ENCODE data around the gene LRTM2. TPM values are rescaled to one million over a fixed set of nuclear protein-coding genes. Genes with fewer than 3 reads are reported as not detected.

LRTM2 gene
- total RNA-seq, 1 experiment from 2014 or later: 0.07 TPM

GRCh38 chr12:1880153-1880845 is 59.9 kb downstream of the LRTM2 start:
- Histone ChIP-seq H3K36me3 (ENCODE audit: control insufficient read depth in 1 of 2, insufficient read depth in 2 of 2, low read length in 2 of 2) (no peaks in the 10 kb centered on the region), H3K4me1 (ENCODE audit: control insufficient read depth in 1 of 2, insufficient read depth in 2 of 2, low read length in 2 of 2) (no peaks in the 10 kb centered on the region), H3K9me2 (ENCODE audit: insufficient read depth) (no peaks in the 10 kb centered on the region), H3K27ac (ENCODE audit: low read depth, low read length) (no peak overlapping the region), H3K4me3 (replicated peaks in 1 of 2; ENCODE audit: low read depth in 1 of 2, low read length in 2 of 2) (no peak overlapping the region), H2AFZ (ENCODE audit: low read depth, low read length, poor library complexity, severe bottlenecking) (no peak overlapping the region), H3K79me2 (ENCODE audit: insufficient read depth, low read length) (no peaks in the 10 kb centered on the region), H3K9ac (ENCODE audit: low read length) (no peak overlapping the region), H3K4me2 (ENCODE audit: low read length) (no peak overlapping the region), H4K20me1 (ENCODE audit: insufficient read depth) (no peaks in the 10 kb centered on the region), H3K9me3 (ENCODE audit: control insufficient read depth in 1 of 2, insufficient read depth in 1 of 2, low read depth in 1 of 2, low read length in 2 of 2) (no peaks in the 10 kb centered on the region), H3K27me3 (ENCODE audit: insufficient read depth, low read length) (peaks cover 10% of the 10 kb centered on the region; the same call in 1 of the 2 replicates)
- ChIA-PET POLR2A (no interaction called here), RAD21 (ENCODE audit: low non-redundant PET in 1 of 2, low total read pairs in 2 of 2, uncharacterized antibody in 2 of 2, unreplicated experiment in 2 of 2) (no interaction called here), CTCF (no interaction called here)
- no peak for TF ChIP-seq POLR2A (IDR thresholded peaks at IDR 0.05; ENCODE audit: borderline replicate concordance, extremely low read depth, insufficient read depth, insufficient read length)
- no peak for TF ChIP-seq SRF (IDR thresholded peaks at IDR 0.05; ENCODE audit: low read depth)
- no peak for TF ChIP-seq RAD21 (IDR thresholded peaks at IDR 0.05; ENCODE audit: low read depth)
- no peak for TF ChIP-seq POLR2AphosphoS5 (IDR thresholded peaks at IDR 0.05; ENCODE audit: low read depth, low read length)
- no peak for TF ChIP-seq ZBTB33 (IDR thresholded peaks at IDR 0.05; ENCODE audit: extremely low read depth, insufficient replicate concordance, low read length)
- no peak for TF ChIP-seq ZFX (IDR thresholded peaks at IDR 0.05)
- TF ChIP-seq SIN3A (IDR thresholded peaks at IDR 0.05; ENCODE audit: low read depth): no peak
- TF ChIP-seq CTCF (IDR thresholded peaks at IDR 0.05 in 2 of 3, conservative IDR thresholded peaks at IDR 0.05 in 1 of 3; ENCODE audit: borderline replicate concordance in 1 of 3, insufficient read depth in 1 of 3, low read depth in 2 of 3, low read length in 2 of 3): no peak
- ATAC-seq: no peak
- no peak for DNase-seq (ENCODE audit: low read depth, low spot score)
- BruUV-seq (replicated peaks): no TSS peak
- intact Hi-C loops (cut with micrococcal nuclease): no loop called here
